ENCODE results near the gene C10orf53.

Gene C10orf53

DNA sequence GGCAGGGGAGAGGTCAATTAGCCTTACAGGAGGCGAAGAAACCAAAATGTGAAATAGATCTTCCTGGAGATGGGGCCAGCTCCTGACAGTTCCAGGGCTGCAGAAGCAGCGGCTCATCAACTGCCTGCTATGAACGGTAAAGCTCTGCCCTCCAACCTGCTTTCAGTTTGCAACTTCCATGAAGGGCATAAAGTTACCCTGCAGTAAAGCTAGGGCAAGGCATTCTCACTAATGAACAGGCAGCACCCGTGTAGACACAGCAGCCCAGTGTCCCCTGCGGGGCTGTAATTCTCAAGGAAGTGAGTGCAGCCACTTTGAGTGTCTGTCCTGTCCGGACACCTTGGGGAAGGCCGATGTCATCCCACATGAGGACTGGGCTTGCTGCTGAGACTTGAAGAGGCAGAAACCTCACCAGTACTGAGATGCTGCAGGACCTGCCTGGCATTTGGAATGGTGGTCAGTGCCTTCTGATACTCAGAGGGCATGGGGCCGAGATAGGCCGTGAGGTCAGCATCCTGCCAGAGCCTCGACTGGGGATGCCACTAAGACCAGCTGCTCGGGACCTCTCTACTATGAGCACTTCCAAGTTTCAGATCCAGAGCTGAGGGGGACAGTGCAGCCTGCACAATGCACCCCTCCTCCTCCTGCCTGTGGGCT, 26.1 kb upstream of the C10orf53 start:
- no peak overlapping the region for H3K4me3 ChIP-seq (ENCODE audit: low read depth, low read length)
- H3K27ac ChIP-seq (ENCODE audit: low read depth, low read length) = no peak overlapping the region
- H3K9ac ChIP-seq (ENCODE audit: low read length) = no peak overlapping the region
- no peaks in the 10 kb centered on the region for H3K36me3 ChIP-seq (ENCODE audit: control insufficient read depth, insufficient read depth, low read length)
- H3K4me1 ChIP-seq (ENCODE audit: control insufficient read depth, insufficient read depth, low read length) = peaks cover 11% of the 10 kb centered on the region; the same call in 1 of the 2 replicates
- no peaks in the 10 kb centered on the region for H3K9me3 ChIP-seq (ENCODE audit: control insufficient read depth, insufficient read depth, low read depth, low read length)
- H3K27me3 ChIP-seq (ENCODE audit: control insufficient read depth, insufficient read depth, low read length) = peaks cover 5% of the 10 kb centered on the region; the same call in 1 of the 2 replicates

DNA sequence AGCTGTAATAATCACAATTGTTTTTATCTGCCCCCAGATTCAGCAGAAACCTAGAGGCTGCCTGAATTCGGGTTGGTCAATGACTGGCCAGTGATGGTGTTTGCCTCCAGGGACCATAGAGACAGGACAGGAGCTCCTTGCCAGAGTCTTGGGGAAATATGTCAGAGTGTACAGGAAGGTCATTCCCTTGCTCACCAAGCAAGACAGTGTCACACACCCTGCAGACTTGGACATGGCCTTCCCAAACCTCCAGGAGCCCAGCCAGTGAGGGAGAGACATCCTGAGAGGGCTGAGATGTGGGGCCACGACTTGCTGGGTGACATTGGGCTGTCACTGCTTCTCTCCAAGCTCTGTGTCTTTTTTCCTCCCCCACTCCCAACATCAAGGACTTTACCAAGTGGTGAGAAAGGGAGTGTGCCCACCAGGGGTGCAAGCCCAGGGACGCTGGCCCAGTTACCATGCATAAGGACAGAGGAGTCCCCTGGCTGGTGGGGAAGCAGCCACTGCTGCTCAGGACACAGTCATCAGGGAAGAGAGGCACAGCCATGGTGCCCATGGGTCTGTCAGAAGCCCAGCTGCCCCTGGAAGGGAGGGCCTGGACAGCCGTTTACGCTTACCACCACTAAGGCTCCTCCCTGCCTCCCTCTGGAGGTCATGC, 25.3 kb upstream of the C10orf53 start:
- no peak overlapping the region for H3K4me3 ChIP-seq (ENCODE audit: low read depth, low read length)
- no peaks in the 10 kb centered on the region for H3K36me3 ChIP-seq (ENCODE audit: control insufficient read depth, insufficient read depth, low read length)
- H3K27ac ChIP-seq (ENCODE audit: low read depth, low read length) = no peak overlapping the region
- peaks cover under 1% of the 10 kb centered on the region; the same call in 1 of the 2 replicates for H3K27me3 ChIP-seq (ENCODE audit: control insufficient read depth, insufficient read depth, low read length)
- no peak overlapping the region for H3K9ac ChIP-seq (ENCODE audit: low read length)
- peaks cover 5% of the 10 kb centered on the region for H3K9me3 ChIP-seq (ENCODE audit: control insufficient read depth, insufficient read depth, low read depth, low read length)
- H3K4me1 ChIP-seq (ENCODE audit: control insufficient read depth, insufficient read depth, low read length) = peaks cover 5% of the 10 kb centered on the region; the same call in 1 of the 2 replicates

DNA sequence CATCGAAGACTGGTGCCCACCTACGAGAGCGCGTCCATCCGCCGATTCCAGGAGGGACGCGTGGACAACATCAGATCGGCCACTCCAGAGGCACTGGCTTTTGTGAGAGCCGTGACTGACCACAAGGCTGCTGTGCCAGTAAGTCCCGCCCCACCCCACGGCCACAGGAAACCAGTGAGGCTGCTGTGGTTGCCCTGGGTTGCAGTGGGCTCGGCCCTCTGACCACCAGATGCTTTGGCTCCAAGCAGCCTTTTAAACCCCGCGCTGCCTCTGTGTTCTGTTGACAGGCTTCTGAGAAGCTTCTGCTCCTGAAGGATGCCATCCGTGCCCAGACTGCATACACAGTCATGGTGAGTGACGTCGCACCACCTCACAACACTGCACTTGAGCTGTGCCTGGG, 24.4 kb upstream of the C10orf53 start:
- Histone ChIP-seq H3K4me1 (ENCODE audit: control insufficient read depth, insufficient read depth, low read length) (no peaks in the 10 kb centered on the region), H3K4me3 (ENCODE audit: low read depth, low read length) (no peak overlapping the region), H3K9me3 (ENCODE audit: control insufficient read depth, insufficient read depth, low read depth, low read length) (peaks cover 8% of the 10 kb centered on the region), H3K27me3 (ENCODE audit: control insufficient read depth, insufficient read depth, low read length) (no peaks in the 10 kb centered on the region; the same call in 1 of the 2 replicates), H3K36me3 (ENCODE audit: control insufficient read depth, insufficient read depth, low read length) (no peaks in the 10 kb centered on the region), H3K9ac (ENCODE audit: low read length) (no peak overlapping the region), H3K27ac (ENCODE audit: low read depth, low read length) (no peak overlapping the region)

DNA sequence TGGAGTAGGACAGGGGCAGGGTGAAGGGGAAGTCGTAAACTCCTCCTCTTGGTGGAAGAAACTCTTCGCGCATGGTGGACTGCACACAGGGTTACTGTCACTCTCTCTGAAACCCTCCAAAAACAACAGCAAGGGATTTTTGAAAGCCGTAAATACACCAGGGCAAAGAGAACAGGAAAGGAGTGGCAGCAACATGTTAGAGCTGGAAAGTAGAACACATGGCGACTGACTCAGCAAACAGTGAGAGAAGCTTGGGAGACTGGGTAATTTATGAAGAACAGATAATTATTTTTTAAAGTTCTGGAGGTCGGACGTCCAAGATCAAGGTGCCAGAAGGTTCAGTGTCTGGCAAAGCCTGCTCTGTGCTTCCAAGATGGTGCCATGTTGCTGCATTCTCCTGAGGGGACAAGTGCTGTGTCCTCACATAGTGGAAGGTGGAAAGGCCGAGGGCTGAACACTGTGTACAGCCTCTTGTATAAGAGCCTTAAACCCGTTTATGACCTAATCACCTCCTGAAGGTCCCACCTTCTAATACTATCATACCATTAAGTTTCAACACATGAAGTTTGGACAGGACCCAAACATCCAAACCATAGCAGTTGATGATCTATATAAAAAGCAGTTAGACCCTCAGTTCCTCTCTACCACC, 22.5 kb upstream of the C10orf53 start:
- Histone ChIP-seq H3K4me3 (ENCODE audit: low read depth, low read length) (no peak overlapping the region), H3K4me1 (ENCODE audit: control insufficient read depth, insufficient read depth, low read length) (peaks cover 10% of the 10 kb centered on the region; the same call in 1 of the 2 replicates), H3K9ac (ENCODE audit: low read length) (no peak overlapping the region), H3K27ac (ENCODE audit: low read depth, low read length) (no peak overlapping the region), H3K27me3 (ENCODE audit: control insufficient read depth, insufficient read depth, low read length) (peaks cover 16% of the 10 kb centered on the region), H3K9me3 (ENCODE audit: control insufficient read depth, insufficient read depth, low read depth, low read length) (peaks cover 8% of the 10 kb centered on the region), H3K36me3 (ENCODE audit: control insufficient read depth, insufficient read depth, low read length) (no peaks in the 10 kb centered on the region)

DNA sequence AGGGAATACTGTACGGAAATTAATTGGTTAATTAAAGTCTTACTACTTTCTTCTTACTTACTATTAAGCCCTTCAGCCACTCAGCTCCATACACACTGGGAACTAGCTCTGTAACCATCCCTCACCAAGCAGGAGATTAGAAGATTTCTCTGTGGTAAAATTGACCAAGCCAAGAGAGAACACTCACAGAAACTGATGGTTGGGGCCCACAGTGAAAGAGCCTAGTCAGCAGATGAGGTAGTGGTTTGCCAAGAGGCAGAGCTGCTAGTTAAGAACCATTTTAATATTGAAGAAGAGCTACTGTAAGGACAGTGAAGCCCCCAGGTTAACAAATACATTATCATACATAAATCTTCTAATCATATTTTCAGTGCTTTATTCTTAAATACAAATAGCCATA, 21.8 kb upstream of the C10orf53 start:
- H3K9ac ChIP-seq (ENCODE audit: low read length) = no peak overlapping the region
- H3K36me3 ChIP-seq (ENCODE audit: control insufficient read depth, insufficient read depth, low read length) = no peaks in the 10 kb centered on the region
- no peak overlapping the region for H3K4me3 ChIP-seq (ENCODE audit: low read depth, low read length)
- peaks cover 10% of the 10 kb centered on the region; the same call in 1 of the 2 replicates for H3K4me1 ChIP-seq (ENCODE audit: control insufficient read depth, insufficient read depth, low read length)
- no peak overlapping the region for H3K27ac ChIP-seq (ENCODE audit: low read depth, low read length)
- peaks cover 8% of the 10 kb centered on the region for H3K9me3 ChIP-seq (ENCODE audit: control insufficient read depth, insufficient read depth, low read depth, low read length)
- H3K27me3 ChIP-seq (ENCODE audit: control insufficient read depth, insufficient read depth, low read length) = peaks cover 22% of the 10 kb centered on the region

DNA sequence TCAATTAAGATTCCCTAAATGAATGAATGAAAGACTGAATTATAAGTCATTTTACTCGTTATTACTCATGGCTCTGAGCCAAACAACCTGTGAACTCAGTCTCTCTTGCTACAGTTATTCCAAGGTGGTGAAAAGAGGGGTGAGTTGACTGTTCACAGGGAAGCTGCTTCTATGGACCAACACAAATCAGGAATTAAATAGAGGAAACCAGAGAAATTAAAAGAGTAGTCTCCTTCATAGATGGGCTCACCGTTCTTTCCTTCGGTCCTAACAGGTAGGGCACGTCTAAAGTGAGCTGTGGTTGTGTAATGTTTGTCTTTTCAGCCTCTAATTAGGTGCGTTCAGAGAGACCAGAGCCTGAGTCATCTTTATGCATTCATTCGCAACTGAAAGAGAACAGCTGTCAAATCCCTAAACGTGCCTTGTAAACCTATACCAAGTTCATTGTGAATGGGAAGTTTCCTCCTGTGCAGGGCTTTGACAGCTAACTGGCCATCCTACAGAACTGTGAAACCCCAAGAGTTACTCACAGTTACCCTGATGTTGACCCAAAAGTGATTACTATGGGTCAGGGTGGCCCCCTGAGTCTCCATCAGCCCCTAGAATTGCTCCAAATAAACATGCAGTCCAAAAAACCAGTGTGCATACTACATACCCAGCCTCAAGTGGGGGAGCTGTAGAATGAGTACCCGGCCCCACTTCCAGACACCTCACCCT, 18.2 kb upstream of the C10orf53 start:
- peaks cover 8% of the 10 kb centered on the region for H3K9me3 ChIP-seq (ENCODE audit: control insufficient read depth, insufficient read depth, low read depth, low read length)
- H3K9ac ChIP-seq (ENCODE audit: low read length) = no peak overlapping the region
- no peaks in the 10 kb centered on the region for H3K36me3 ChIP-seq (ENCODE audit: control insufficient read depth, insufficient read depth, low read length)
- peaks cover 10% of the 10 kb centered on the region; the same call in 1 of the 2 replicates for H3K4me1 ChIP-seq (ENCODE audit: control insufficient read depth, insufficient read depth, low read length)
- peaks cover 45% of the 10 kb centered on the region for H3K27me3 ChIP-seq (ENCODE audit: control insufficient read depth, insufficient read depth, low read length)
- no peak overlapping the region for H3K4me3 ChIP-seq (ENCODE audit: low read depth, low read length)
- no peak overlapping the region for H3K27ac ChIP-seq (ENCODE audit: low read depth, low read length)

DNA sequence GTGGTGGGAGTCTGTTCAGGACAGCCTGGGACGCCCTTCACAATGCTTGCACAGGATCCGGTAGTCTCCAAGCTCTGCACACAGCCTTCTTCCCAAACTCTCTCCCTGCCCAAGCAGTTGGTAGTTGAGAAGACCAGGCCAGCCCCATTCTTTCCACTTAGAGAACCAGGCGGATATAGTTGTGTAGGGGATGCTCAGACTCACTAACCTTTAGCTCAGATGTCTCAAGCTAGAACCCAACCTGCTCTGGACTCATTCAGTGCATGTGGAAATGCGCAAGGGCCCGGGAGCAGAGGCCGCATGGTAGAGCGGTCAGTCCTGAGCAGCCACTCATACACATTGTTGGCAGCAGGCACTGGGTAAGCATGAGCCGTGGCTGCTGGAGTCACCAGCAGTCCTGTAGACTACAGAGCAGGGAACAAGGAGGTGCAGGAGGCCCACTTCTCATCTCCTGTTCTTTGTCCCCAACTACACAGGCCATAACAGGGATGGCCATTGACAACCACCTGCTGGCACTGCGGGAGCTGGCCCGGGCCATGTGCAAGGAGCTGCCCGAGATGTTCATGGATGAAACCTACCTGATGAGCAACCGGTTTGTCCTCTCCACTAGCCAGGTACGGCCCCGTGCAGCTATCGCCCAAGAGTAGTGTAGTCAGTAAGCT, 17.2 kb upstream of the C10orf53 start:
- no peaks in the 10 kb centered on the region for H3K36me3 ChIP-seq (ENCODE audit: control insufficient read depth, insufficient read depth, low read length)
- H3K4me1 ChIP-seq (ENCODE audit: control insufficient read depth, insufficient read depth, low read length) = peaks cover 10% of the 10 kb centered on the region; the same call in 1 of the 2 replicates
- H3K9ac ChIP-seq (ENCODE audit: low read length) = no peak overlapping the region
- H3K27me3 ChIP-seq (ENCODE audit: control insufficient read depth, insufficient read depth, low read length) = peaks cover 55% of the 10 kb centered on the region
- no peak overlapping the region for H3K4me3 ChIP-seq (ENCODE audit: low read depth, low read length)
- peaks cover 8% of the 10 kb centered on the region for H3K9me3 ChIP-seq (ENCODE audit: control insufficient read depth, insufficient read depth, low read depth, low read length)
- H3K27ac ChIP-seq (ENCODE audit: low read depth, low read length) = no peak overlapping the region

DNA sequence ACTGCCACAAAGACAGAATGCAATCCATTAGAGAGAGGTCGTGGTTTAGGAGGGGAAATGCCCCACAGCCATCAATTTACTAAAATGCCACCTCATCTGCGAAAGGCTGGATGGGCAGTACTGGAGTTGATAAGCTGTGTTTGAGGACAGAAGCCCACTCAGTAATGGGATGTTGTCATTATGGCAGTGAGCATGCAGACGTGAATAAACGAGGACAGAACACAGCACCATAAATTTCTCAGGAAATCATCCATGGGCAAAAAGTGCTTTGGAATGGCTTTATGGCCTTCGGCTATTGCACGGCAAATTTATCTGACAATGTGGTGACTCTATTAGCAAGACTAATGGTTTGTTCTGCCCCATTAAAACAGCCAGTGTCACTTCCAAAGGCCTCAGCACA, 15.9 kb upstream of the C10orf53 start:
- peaks cover 62% of the 10 kb centered on the region for H3K27me3 ChIP-seq (ENCODE audit: control insufficient read depth, insufficient read depth, low read length)
- H3K9me3 ChIP-seq (ENCODE audit: control insufficient read depth, insufficient read depth, low read depth, low read length) = peaks cover 8% of the 10 kb centered on the region
- H3K4me3 ChIP-seq (ENCODE audit: low read depth, low read length) = no peak overlapping the region
- H3K9ac ChIP-seq (ENCODE audit: low read length) = no peak overlapping the region
- no peak overlapping the region for H3K27ac ChIP-seq (ENCODE audit: low read depth, low read length)
- H3K4me1 ChIP-seq (ENCODE audit: control insufficient read depth, insufficient read depth, low read length) = peaks cover 10% of the 10 kb centered on the region; the same call in 1 of the 2 replicates
- no peaks in the 10 kb centered on the region for H3K36me3 ChIP-seq (ENCODE audit: control insufficient read depth, insufficient read depth, low read length)

DNA sequence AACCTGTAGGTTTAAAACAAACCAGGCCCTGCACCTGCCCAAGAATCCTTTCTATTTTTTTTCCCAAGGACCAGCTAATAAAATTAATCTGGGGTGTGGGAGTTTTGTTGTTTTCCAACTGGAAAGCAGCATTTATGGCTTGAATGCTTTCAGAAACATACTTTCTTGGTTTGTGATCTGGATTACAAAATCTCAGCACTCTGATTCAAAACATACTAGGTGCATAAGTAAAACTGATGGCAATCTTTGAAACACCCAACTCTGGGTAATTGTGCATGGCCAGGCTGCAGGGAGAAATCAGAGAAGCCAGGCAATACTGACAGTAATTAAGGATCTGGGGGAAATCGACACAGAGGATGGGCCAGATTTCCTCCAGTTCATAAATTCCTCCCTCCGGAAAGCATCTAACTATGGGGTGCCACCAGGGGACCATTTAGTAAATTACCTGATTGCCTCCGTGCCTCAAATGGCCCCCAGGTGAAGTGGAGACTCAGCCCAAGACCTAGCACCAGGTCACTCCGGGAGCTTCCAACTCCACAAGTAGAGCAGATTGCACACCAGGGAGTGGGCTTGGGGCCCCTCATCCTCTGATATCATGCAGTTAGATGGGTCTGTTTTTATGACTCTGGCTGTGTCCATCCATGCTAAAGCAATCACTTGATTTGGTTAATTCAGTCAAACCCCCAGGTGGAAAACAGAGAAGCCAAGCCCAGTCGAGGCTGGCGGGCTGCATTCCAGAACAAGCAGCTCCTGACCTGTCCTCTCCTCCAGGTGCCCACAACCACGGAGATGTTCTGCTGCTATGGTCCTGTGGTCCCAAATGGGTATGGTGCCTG, 15.2 kb upstream of the C10orf53 start:
- H3K36me3 ChIP-seq (ENCODE audit: control insufficient read depth, insufficient read depth, low read length) = no peaks in the 10 kb centered on the region
- H3K4me1 ChIP-seq (ENCODE audit: control insufficient read depth, insufficient read depth, low read length) = peaks cover 10% of the 10 kb centered on the region; the same call in 1 of the 2 replicates
- H3K9ac ChIP-seq (ENCODE audit: low read length) = no peak overlapping the region
- H3K4me3 ChIP-seq (ENCODE audit: low read depth, low read length) = no peak overlapping the region
- H3K27me3 ChIP-seq (ENCODE audit: control insufficient read depth, insufficient read depth, low read length) = peaks cover 69% of the 10 kb centered on the region
- H3K27ac ChIP-seq (ENCODE audit: low read depth, low read length) = no peak overlapping the region
- peaks cover 2% of the 10 kb centered on the region for H3K9me3 ChIP-seq (ENCODE audit: control insufficient read depth, insufficient read depth, low read depth, low read length)
